Activated CD4-positive, alpha-beta T cell treated with anti-CD3 and anti-CD28 coated beads for 36 hours (primary cell): ENCODE measurements around the gene NOL7. TPM values are rescaled to one million over a fixed set of nuclear protein-coding genes. Genes with fewer than 3 reads are reported as not detected.
A peak's percentile ranks its signal among the peaks of the same experiment; 100 is the strongest.

Source experiments
- ATAC-seq: fragments of 200-7000 bp; cut with Tn5 transposase; one replicate; pipeline ENCODE4 v1.10.0; 2021; ENCODE audit warnings: mild to moderate bottlenecking, moderate library complexity
- CTCF ChIA-PET: fragments of 350-600 bp; sonication (Branson Sonifier 250); formaldehyde crosslinking; loops from one replicate; lab custom pipeline; 2021; ENCODE audit warnings: antibody characterized with exemption; lab: Charles Lee
- POLR2A ChIA-PET: fragments of 350-600 bp; sonication (Branson Sonifier 250); formaldehyde crosslinking; loops from one replicate; lab custom pipeline; 2021; ENCODE audit warnings: antibody characterized with exemption, inconsistent platforms; lab: Charles Lee
- DNase-seq: peaks from one replicate; pipeline ENCODE4 v3.0.0-alpha.2; 2020
- H3K27ac Mint-ChIP-seq: one replicate; pipeline ENCODE4 v1.8.0; 2021; ENCODE audit warnings: mixed read lengths
- H3K27me3 Mint-ChIP-seq: one replicate; pipeline ENCODE4 v1.8.0; 2021; ENCODE audit warnings: mixed read lengths
- H3K36me3 Mint-ChIP-seq: one replicate; pipeline ENCODE4 v1.8.0; 2021; ENCODE audit warnings: low read depth, mixed read lengths
- H3K4me1 Mint-ChIP-seq: one replicate; pipeline ENCODE4 v1.8.0; 2021; ENCODE audit warnings: mixed read lengths
- H3K4me3 Mint-ChIP-seq: one replicate; pipeline ENCODE4 v1.8.0; 2021; ENCODE audit warnings: mild to moderate bottlenecking, moderate library complexity, mixed read lengths
- H3K9me3 Mint-ChIP-seq: one replicate; pipeline ENCODE4 v1.8.0; 2021; ENCODE audit warnings: low read depth, mixed read lengths
- intact Hi-C, 2 experiments: fragments of 100-400 bp; cut with DNase I in 1 of 2; cut with micrococcal nuclease in 1 of 2; formaldehyde crosslinking; loops; one replicate each; pipeline versions ENCODE4 v1.14.2 to v1.15.1; 2022 to 2024; cut with DNase I, micrococcal nuclease
- total RNA-seq, 2 experiments: library from RNA; stranded (reverse); gene quantifications; one replicate each; pipeline ENCODE4 v1.2.3, GENCODE V29; 2021

NOL7 gene
- total RNA-seq, 2 experiments from 2014 or later: 92.8 to 97.3 TPM

DNA sequence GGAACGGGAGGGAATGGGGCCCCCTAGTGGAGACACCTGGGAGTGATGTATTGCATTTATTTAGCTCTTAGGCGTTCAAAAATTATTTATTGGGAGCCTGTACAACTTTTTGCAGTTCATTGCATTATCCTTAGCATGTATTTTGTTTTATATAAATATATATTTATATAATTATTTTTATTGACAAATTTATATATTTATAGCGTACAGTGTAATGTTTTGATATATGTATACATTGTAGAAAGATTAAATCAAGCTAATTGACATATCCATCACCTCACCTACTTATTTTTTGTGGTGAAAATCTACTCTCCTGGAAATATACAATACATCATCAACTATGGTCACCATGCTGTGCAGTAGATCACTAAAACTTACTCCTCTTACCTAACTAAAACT, 39.8 kb upstream of the NOL7 start:
- Mint-ChIP-seq H3K36me3 (peaks cover 13% of the 10 kb centered on the region), H3K9me3 (peaks cover 5% of the 10 kb centered on the region), H3K27ac (peak overlapping the region; percentile 100), H3K4me3 (peak overlapping the region; percentile 94), H3K27me3 (no peaks in the 10 kb centered on the region), H3K4me1 (peaks cover 22% of the 10 kb centered on the region)
- ATAC-seq (no peak), DNase-seq (no peak)
- intact Hi-C loops: loop anchor here (1.0 to 10.0 kb wide), 5 partner anchors 89 to 1561 kb away; partner anchors contain the start of genes GFOD1 (in 1 of the 2), HIVEP1 (in 1 of the 2) and TBC1D7 (in 1 of the 2)
- ChIA-PET POLR2A (interaction anchor here (0.5 to 1.9 kb wide), 11 partner anchors 11 to 1284 kb away, joined by 3 to 12 read pairs (median 5); partner anchors contain the start of genes NOL7, RANBP9 and TBC1D7), CTCF (interaction anchor here (0.6 to 2.7 kb wide), 51 partner anchors 12 to 664 kb away, joined by 3 to 32 read pairs (median 4); partner anchors contain the start of genes NOL7, RANBP9 and TBC1D7)

DNA sequence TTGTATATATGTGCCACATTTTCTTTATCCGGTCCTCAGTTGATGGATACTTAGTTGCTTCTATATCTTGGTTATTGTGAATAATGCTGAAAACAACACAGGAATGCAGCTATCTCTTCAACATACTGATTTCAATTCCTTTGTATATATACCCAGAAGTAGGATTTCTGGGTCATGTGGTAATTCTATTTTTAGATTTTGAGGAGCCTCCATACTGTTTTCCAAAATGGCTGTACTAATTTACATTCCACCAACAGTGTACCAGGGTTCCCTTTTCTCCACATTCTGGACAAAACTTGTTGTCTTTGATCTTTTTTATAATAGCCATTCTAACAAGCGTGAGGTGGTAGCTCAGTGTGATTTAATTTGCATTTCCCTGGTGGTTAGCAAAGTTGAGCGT, 39.1 kb upstream of the NOL7 start:
- Mint-ChIP-seq H3K27ac (peak overlapping the region; percentile 71), H3K9me3 (peaks cover 5% of the 10 kb centered on the region), H3K27me3 (no peaks in the 10 kb centered on the region), H3K36me3 (peaks cover 16% of the 10 kb centered on the region), H3K4me1 (peaks cover 22% of the 10 kb centered on the region), H3K4me3 (peak overlapping the region; percentile 94)
- ChIA-PET POLR2A (no interaction called here), CTCF (interaction anchor here (0.7 to 2.7 kb wide), 16 partner anchors 11 to 491 kb away, joined by 3 to 32 read pairs (median 6); partner anchors contain the start of gene NOL7)
- intact Hi-C loops: loop anchor here in 1 of 2 experiments (10.0 kb wide), 1 partner anchor 1561 kb away; the partner anchor contains the start of gene HIVEP1
- no peak for ATAC-seq
- DNase-seq: no peak

DNA sequence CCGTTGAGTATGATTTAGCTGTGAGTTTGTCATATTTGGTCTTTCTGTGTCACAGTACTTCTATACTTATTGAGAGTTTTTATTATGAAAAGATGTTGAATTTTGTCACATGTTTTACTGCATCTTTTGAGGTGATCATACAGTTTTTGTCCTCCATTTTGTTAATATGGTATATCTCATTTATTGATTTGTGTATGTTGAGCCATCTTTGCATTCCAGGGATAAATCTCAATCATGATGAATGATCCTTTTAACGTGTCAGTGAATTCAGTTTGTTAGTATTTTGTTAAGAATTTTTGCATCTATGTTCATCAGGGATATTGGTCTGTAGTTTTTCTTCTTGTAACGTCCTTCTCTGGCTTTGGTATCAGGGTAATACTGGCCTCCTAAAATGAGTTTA, 37.2 kb upstream of the NOL7 start:
- CTCF ChIA-PET: no interaction called here
- H3K27ac Mint-ChIP-seq: no peak overlapping the region
- POLR2A ChIA-PET: no interaction called here
- DNase-seq (no peak), ATAC-seq (no peak)
- H3K9me3 Mint-ChIP-seq: peaks cover 5% of the 10 kb centered on the region
- H3K4me3 Mint-ChIP-seq: no peak overlapping the region
- intact Hi-C loops: loop anchor here in 1 of 2 experiments (10.0 kb wide), 1 partner anchor 1563 kb away; the partner anchor contains the start of gene HIVEP1
- H3K36me3 Mint-ChIP-seq: peaks cover 21% of the 10 kb centered on the region
- H3K27me3 Mint-ChIP-seq: no peaks in the 10 kb centered on the region
- peaks cover 22% of the 10 kb centered on the region for H3K4me1 Mint-ChIP-seq

DNA sequence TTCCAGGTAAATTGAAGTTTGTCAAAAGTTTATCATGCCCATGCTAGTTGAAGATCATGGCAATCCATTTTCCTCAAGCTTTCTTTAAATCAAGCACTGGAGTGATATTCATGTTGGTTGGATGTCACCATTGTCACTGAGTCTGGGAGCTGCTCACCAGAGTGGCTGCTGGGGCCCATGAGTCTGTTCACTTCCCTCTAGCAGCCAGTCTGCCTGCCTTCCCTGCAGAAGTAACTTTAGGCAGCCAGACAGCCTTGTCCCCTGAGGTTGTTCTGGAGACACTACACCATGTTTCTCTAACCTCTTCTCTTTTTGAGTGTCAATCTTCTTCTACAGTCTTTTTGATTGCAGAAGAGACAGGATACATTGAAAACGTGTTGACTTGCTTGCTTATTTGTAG, 35.2 kb upstream of the NOL7 start:
- H3K27ac Mint-ChIP-seq: no peak overlapping the region
- CTCF ChIA-PET: interaction anchor here (1.0 to 1.6 kb wide), 2 partner anchors 10 to 15 kb away, joined by 4 to 5 read pairs; no protein-coding TSS in a partner anchor
- ATAC-seq: no peak
- POLR2A ChIA-PET: no interaction called here
- peaks cover 21% of the 10 kb centered on the region for H3K36me3 Mint-ChIP-seq
- peaks cover 5% of the 10 kb centered on the region for H3K9me3 Mint-ChIP-seq
- DNase-seq: no peak
- H3K27me3 Mint-ChIP-seq: no peaks in the 10 kb centered on the region
- peaks cover 14% of the 10 kb centered on the region for H3K4me1 Mint-ChIP-seq
- no peak overlapping the region for H3K4me3 Mint-ChIP-seq
- intact Hi-C loops: loop anchor here in 1 of 2 experiments (10.0 kb wide), 1 partner anchor 1565 kb away; the partner anchor contains the start of gene HIVEP1

DNA sequence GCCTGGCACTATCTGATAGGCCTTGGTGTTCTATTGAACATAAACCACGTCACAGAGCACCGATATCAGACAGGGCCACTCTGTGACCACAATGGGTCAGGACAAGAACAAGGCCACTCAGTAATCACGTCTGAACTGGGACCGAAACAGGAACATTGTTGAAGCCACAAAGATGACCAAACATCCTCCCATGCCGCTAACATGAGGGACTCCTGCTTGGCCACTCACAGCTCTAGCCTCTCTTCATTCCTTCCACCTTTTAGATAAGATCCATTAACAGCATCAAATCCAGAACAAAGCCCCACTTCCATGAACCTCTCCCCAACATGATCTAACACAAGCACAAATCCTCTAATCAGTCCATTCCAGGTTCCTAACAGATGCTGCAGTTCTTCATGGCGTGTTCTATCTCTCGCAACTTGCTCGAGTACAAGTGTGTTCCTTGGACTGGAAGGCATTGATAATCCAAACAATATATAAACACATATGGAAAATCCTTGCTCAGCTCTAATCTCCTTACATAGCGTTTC, 33.4 kb upstream of the NOL7 start:
- H3K36me3 Mint-ChIP-seq: peaks cover 30% of the 10 kb centered on the region
- CTCF ChIA-PET: interaction anchor here (0.7 to 1.1 kb wide), 3 partner anchors 13 to 366 kb away, joined by 3 read pairs; no protein-coding TSS in a partner anchor

DNA sequence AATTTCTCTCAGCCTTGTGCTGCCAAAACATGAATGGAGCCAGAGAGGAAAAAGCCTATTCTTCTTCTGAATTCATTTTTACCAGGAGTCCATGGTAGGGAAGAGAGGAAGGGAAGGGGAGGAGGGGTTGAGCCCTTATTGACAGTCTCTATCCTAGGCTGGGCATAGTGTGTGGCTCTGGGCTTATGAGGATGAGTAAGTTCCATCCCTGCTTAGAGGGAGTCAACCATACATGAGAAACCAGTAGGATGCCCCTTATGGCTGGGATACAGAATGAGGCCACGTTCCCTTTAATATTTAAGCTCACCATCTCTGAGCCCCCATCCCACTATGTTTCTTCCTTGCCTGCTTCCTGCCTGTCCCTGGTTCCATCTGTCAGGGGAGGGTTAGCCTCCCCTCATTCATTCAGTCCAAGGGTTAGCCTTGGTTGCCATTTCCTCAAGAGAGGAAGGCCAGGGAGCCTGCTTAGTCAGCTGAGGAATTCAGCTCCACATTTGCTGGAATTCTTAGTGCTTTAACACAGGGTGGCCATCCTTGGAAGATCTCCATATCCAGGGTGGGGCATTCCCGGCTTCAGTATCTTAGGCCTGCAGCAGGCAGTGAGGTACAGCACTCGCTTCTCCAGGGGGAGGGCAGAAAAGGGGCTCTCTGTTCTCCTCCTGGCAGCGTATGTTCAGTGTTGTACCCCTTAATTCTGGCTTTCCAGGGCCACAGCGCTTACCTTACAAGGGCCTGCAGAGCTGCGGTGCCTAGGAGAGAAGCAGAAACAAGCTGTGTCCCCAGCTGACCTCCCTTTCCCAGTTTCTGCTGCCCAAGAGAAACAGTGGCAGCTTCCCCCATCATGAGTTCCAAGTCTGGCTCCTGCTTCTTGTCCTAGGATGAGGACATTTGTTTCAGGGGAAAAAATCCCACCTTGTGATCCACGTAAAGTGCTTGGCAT, 28.3 kb upstream of the NOL7 start:
- H3K9me3 Mint-ChIP-seq: no peaks in the 10 kb centered on the region
- DNase-seq (no peak), ATAC-seq (no peak)
- no peak overlapping the region for H3K4me3 Mint-ChIP-seq
- ChIA-PET CTCF (interaction anchor here (2.2 kb wide), 1 partner anchor 12 kb away, joined by 8 read pairs; the partner anchor contains the start of gene SIRT5), POLR2A (interaction anchor here (1.1 kb wide), 1 partner anchor 12 kb away, joined by 5 read pairs; the partner anchor contains the start of gene SIRT5)
- H3K27ac Mint-ChIP-seq: no peak overlapping the region
- intact Hi-C loops: no loop called here
- peaks cover 33% of the 10 kb centered on the region for H3K36me3 Mint-ChIP-seq
- no peaks in the 10 kb centered on the region for H3K4me1 Mint-ChIP-seq
- no peaks in the 10 kb centered on the region for H3K27me3 Mint-ChIP-seq

More for the DNA sequence above, 33.4 kb upstream of the NOL7 start:
- H3K9me3 Mint-ChIP-seq: peaks cover 5% of the 10 kb centered on the region
- POLR2A ChIA-PET: no interaction called here
- ATAC-seq (no peak), DNase-seq (no peak)
- H3K27ac Mint-ChIP-seq: peak overlapping the region; percentile 1
- H3K27me3 Mint-ChIP-seq: no peaks in the 10 kb centered on the region
- intact Hi-C loops: no loop called here
- H3K4me1 Mint-ChIP-seq: peaks cover 3% of the 10 kb centered on the region
- H3K4me3 Mint-ChIP-seq: no peak overlapping the region

DNA sequence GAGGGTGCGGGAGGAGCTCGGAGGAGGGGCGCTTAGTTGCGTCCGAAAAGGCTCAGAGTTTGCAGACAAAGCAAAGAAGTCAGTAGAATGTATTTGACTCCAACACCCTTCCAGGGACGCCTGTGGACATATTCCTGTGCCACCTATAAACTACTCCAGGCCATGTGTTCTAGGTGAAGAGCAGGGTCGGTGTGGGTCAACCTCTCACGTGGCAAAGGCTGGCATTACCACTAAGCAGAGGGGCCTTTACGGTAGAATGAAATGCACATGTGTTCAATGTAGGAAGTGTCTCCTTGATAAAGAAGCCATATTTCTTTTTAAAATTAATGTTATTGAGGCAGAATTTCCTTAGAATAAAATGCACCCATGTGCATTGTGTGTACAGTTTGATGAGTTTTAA, 25.3 kb upstream of the NOL7 start:
- ChIA-PET POLR2A (no interaction called here), CTCF (interaction anchor here (2.0 kb wide), 1 partner anchor 15 kb away, joined by 6 read pairs; the partner anchor contains the start of gene SIRT5)
- no peak for DNase-seq
- no peak overlapping the region for H3K27ac Mint-ChIP-seq
- peaks cover 29% of the 10 kb centered on the region for H3K36me3 Mint-ChIP-seq
- H3K9me3 Mint-ChIP-seq: no peaks in the 10 kb centered on the region
- ATAC-seq: no peak
- no peaks in the 10 kb centered on the region for H3K4me1 Mint-ChIP-seq
- H3K4me3 Mint-ChIP-seq: no peak overlapping the region
- H3K27me3 Mint-ChIP-seq: no peaks in the 10 kb centered on the region
- intact Hi-C loops: no loop called here

DNA sequence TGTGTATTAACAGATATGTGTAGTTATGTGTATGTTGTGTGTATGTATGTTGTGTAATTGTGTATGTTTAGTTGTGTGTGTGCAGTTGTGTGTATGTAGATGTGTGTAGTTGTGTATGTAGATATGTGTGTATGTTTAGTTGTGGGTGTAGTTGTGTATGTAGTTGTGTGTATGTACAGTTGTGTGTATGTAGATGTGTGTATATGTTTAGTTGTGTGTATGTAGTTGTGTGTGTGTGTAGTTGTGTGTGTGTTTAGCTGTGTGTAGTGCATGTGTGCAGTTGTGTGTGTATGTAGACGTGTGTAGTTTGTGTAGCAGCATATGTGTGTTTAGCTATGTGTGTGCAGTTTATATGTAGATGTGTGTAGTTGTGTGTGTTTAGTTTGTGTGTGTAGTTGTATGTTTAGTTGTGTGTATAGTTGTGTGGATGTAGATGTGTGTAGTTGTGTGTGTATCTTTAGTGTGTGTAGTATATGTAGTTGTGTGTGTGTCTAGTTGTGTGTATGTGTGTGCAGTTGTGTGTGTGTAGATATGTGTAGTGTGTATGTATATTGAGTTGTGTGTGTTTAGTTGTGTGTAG, 24.5 kb upstream of the NOL7 start:
- ATAC-seq: no peak
- H3K4me3 Mint-ChIP-seq: no peak overlapping the region
- no peak overlapping the region for H3K27ac Mint-ChIP-seq
- H3K9me3 Mint-ChIP-seq: no peaks in the 10 kb centered on the region
- H3K4me1 Mint-ChIP-seq: no peaks in the 10 kb centered on the region
- H3K27me3 Mint-ChIP-seq: no peaks in the 10 kb centered on the region
- ChIA-PET POLR2A (no interaction called here), CTCF (interaction anchor here (2.0 kb wide), 1 partner anchor 16 kb away, joined by 6 read pairs; the partner anchor contains the start of gene SIRT5)
- no peak for DNase-seq
- H3K36me3 Mint-ChIP-seq: peaks cover 23% of the 10 kb centered on the region
- intact Hi-C loops: no loop called here

DNA sequence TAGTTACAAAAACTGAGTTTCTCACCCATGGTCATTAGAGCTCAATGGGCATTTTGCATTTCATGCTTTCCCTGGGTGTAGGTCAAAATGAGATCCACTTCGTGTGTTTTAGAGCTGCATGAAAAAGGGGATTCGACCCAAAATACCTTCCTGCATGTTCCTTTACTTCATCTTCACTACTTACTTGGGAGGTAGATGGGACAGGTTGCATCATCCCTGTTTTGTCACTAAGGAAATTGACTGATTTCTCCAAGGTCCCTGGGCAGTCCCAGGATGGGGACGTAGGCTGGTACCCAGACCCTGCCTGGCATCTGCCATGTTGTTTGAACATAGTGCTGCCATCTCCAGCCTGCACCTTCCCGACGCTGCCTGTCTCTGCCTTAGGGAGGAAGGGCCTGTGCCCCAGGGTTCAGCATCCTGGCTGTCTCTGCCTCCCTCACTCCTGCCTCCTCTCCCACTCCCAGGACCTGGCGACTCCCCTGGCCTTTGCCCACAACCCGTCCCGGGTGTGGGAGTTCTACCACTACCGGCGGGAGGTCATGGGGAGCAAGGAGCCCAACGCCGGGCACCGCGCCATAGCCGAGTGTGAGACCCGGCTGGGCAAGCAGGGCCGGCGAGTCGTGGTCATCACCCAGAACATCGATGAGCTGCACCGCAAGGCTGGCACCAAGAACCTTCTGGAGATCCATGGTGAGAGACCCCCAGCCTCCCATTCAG, 23.8 kb upstream of the NOL7 start:
- intact Hi-C loops: no loop called here
- H3K36me3 Mint-ChIP-seq: peaks cover 19% of the 10 kb centered on the region
- no peak overlapping the region for H3K4me3 Mint-ChIP-seq
- ChIA-PET CTCF (interaction anchor here (0.6 to 2.0 kb wide), 5 partner anchors 14 to 1580 kb away, joined by 3 to 6 read pairs (median 3); partner anchors contain the start of genes NOL7 and SIRT5), POLR2A (no interaction called here)
- DNase-seq: no peak
- no peaks in the 10 kb centered on the region for H3K9me3 Mint-ChIP-seq
- no peak overlapping the region for H3K27ac Mint-ChIP-seq
- H3K4me1 Mint-ChIP-seq: no peaks in the 10 kb centered on the region
- no peaks in the 10 kb centered on the region for H3K27me3 Mint-ChIP-seq
- no peak for ATAC-seq

DNA sequence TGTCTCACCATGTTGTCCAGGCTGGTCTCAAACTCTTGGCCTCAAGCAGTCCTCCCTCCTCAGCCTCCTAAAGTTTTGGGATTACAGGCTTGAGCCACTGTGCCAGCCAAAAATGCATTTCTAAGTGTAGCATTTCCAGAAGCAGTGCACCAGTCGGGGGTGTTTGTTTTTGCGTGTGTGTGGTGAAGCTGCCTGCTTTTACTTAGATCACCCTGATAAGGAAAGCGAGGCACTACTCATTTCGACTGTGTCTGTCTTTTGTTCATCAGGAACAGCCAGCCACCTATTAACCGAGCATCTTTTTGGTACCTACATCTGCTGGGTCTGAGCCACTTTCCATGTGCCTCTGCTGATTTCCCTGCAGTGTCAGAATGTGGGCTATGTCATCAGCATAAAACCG, 22.0 kb upstream of the NOL7 start:
- ATAC-seq: no peak

More for the DNA sequence above, 22.0 kb upstream of the NOL7 start:
- no peak for DNase-seq
- H3K4me1 Mint-ChIP-seq: no peaks in the 10 kb centered on the region
- H3K9me3 Mint-ChIP-seq: no peaks in the 10 kb centered on the region
- POLR2A ChIA-PET: no interaction called here
- no peaks in the 10 kb centered on the region for H3K27me3 Mint-ChIP-seq
- CTCF ChIA-PET: interaction anchor here (0.6 to 3.1 kb wide), 5 partner anchors 12 to 472 kb away, joined by 3 to 15 read pairs (median 4); partner anchors contain the start of genes NOL7 and SIRT5
- H3K27ac Mint-ChIP-seq: no peak overlapping the region
- peaks cover 16% of the 10 kb centered on the region for H3K36me3 Mint-ChIP-seq
- intact Hi-C loops: no loop called here
- H3K4me3 Mint-ChIP-seq: no peak overlapping the region
